NOMO-1 (cell line): Measurements from ENCODE around the gene BLOC1S3.
A peak's percentile ranks its signal among the peaks of the same experiment; 100 is the strongest.

Experiments used
- DNase-seq, 2 experiments: peaks; one replicate each; lab custom pipeline; 2025; ENCODE audit not compliant: unreplicated experiment in 2 of 2; lab: John Stamatoyannopoulos, UW

Gene BLOC1S3

GRCh38 chr19:45180936-45181335, 2.4 kb downstream of the BLOC1S3 start:
- DNase-seq: no peak

GRCh38 chr19:45182758-45183157, 4.2 kb downstream of the BLOC1S3 start:
- no peak for DNase-seq

- no peak for DNase-seq
These were observed 5.5 kb downstream of the BLOC1S3 start for GRCh38 chr19:45184115-45184514.

GRCh38 chr19:45186509-45187334, 8.1 kb downstream of the BLOC1S3 start:
- no peak for DNase-seq

- peak; percentile 35 to 44 for DNase-seq
These were observed 9.0 kb downstream of the BLOC1S3 start for GRCh38 chr19:45187421-45188100.

GRCh38 chr19:45189971-45190370, 11.4 kb downstream of the BLOC1S3 start:
- DNase-seq: no peak

- no peak for DNase-seq
These were observed 12.8 kb downstream of the BLOC1S3 start for GRCh38 chr19:45191375-45191774.

GRCh38 chr19:45195764-45196163, 17.2 kb downstream of the BLOC1S3 start:
- DNase-seq: no peak

GRCh38 chr19:45200568-45200967, 22.0 kb downstream of the BLOC1S3 start:
- DNase-seq: no peak

- DNase-seq: no peak
These were observed 24.1 kb downstream of the BLOC1S3 start for GRCh38 chr19:45202637-45203036.

GRCh38 chr19:45205810-45206209, 27.2 kb downstream of the BLOC1S3 start:
- no peak for DNase-seq

- no peak for DNase-seq
These were observed 27.7 kb downstream of the BLOC1S3 start for GRCh38 chr19:45206328-45206727.

GRCh38 chr19:45211751-45212381, 33.3 kb downstream of the BLOC1S3 start:
- DNase-seq: no peak

- no peak for DNase-seq
These were observed 34.4 kb downstream of the BLOC1S3 start for GRCh38 chr19:45213031-45213430.

- no peak for DNase-seq
These were observed 37.0 kb downstream of the BLOC1S3 start for GRCh38 chr19:45215391-45216191.

- no peak for DNase-seq
These were observed 38.1 kb downstream of the BLOC1S3 start for GRCh38 chr19:45216667-45217066.

- DNase-seq: no peak
These were observed 38.8 kb downstream of the BLOC1S3 start for GRCh38 chr19:45217193-45217956.

GRCh38 chr19:45217957-45218334, 39.4 kb downstream of the BLOC1S3 start:
- DNase-seq: no peak

GRCh38 chr19:45218426-45218825, 39.8 kb downstream of the BLOC1S3 start:
- no peak for DNase-seq
